H1 (cell line): ENCODE results near the gene FRMPD4. TPM values are rescaled to one million over a fixed set of nuclear protein-coding genes. Genes with fewer than 3 reads are reported as not detected.

Source experiments
- CTCF ChIA-PET: fragments of 300-600 bp; sonication (Branson Sonifier 250); formaldehyde crosslinking; loops from one replicate; lab custom pipeline; 2021; ENCODE audit not compliant: partially characterized antibody; lab: Charles Lee
- POLR2A ChIA-PET: fragments of 300-600 bp; sonication (Branson Sonifier 250); formaldehyde crosslinking; loops from one replicate; lab custom pipeline; 2021; ENCODE audit warnings: inconsistent platforms; ENCODE audit not compliant: partially characterized antibody; lab: Charles Lee
- DNase-seq, 2 experiments: peaks; one replicate each; pipeline versions ENCODE4 v3.0.0 to v3.0.0-alpha.2; 2010 to 2022; ENCODE audit warnings: low spot score in 2 of 2, low read depth in 1 of 2, mixed read lengths in 1 of 2
- FAIRE-seq: peaks from 2 replicates; lab custom pipeline; 2011; peaks lifted over from hg19 to GRCh38; lab: Jason Lieb, UNC
- H2AFZ ChIP-seq: 2 replicates; pipeline ENCODE4 v1.8.1; 2012; ENCODE audit warnings: low read length, inconsistent platforms
- H2AK5ac ChIP-seq: 2 replicates; pipeline ENCODE4 v1.6.1; 2013; ENCODE audit warnings: low read depth, low read length
- H2BK120ac ChIP-seq: replicated peaks from 2 replicates; pipeline ENCODE3; 2013; ENCODE audit warnings: low read depth, low read length, inconsistent platforms
- H2BK12ac ChIP-seq: 2 replicates; pipeline ENCODE4 v1.6.1; 2013; ENCODE audit warnings: low read depth, low read length
- H2BK15ac ChIP-seq: 2 replicates; pipeline ENCODE4 v1.6.1; 2013; ENCODE audit warnings: low read length
- H2BK20ac ChIP-seq: 2 replicates; pipeline ENCODE4 v1.6.1; 2013; ENCODE audit warnings: low read length
- H2BK5ac ChIP-seq: 2 replicates; pipeline ENCODE4 v1.6.1; 2013; ENCODE audit warnings: low read depth, low read length
- H3K14ac ChIP-seq: 2 replicates; pipeline ENCODE4 v1.6.1; 2013; ENCODE audit warnings: inconsistent platforms; ENCODE audit not compliant: insufficient read length
- H3K18ac ChIP-seq: 2 replicates; pipeline ENCODE4 v1.6.1; 2013; ENCODE audit warnings: low read length; ENCODE audit errors: extremely low read depth
- H3K23ac ChIP-seq: 2 replicates; pipeline ENCODE4 v1.6.1; 2013; ENCODE audit warnings: inconsistent platforms; ENCODE audit not compliant: insufficient read length
- H3K23me2 ChIP-seq: 2 replicates; pipeline ENCODE4 v1.6.1; 2013; ENCODE audit warnings: low read depth, low read length
- H3K27ac ChIP-seq: 2 replicates; pipeline ENCODE4 v1.6.1; 2011; ENCODE audit warnings: low read depth, low read length, inconsistent platforms
- H3K27me3 ChIP-seq, 4 experiments: replicated peaks in 1 of 4; 1 replicate in 1 of 4; 2 replicates in 3 of 4; pipeline versions ENCODE4 v1.6.1 to v1.8.1; 2011 to 2013; ENCODE audit warnings: low read length in 3 of 4, mild to moderate bottlenecking in 3 of 4, inconsistent platforms in 2 of 4, mixed read lengths in 2 of 4, moderate library complexity in 1 of 4; ENCODE audit not compliant: control insufficient read depth in 3 of 4, insufficient read depth in 3 of 4; ENCODE audit errors: extremely low read depth in 1 of 4
- H3K36me3 ChIP-seq, 4 experiments: 2 replicates each; pipeline versions ENCODE4 v1.6.1 to v1.8.1; 2011 to 2013; ENCODE audit warnings: mild to moderate bottlenecking in 4 of 4, low read length in 3 of 4, moderate library complexity in 2 of 4, control low read depth in 1 of 4, inconsistent platforms in 1 of 4; ENCODE audit not compliant: insufficient read depth in 4 of 4, control insufficient read depth in 2 of 4
- H3K4ac ChIP-seq: replicated peaks from 2 replicates; pipeline ENCODE3; 2013; ENCODE audit warnings: low read length, low read depth, mixed read lengths, inconsistent platforms; ENCODE audit not compliant: insufficient read length
- H3K4me1 ChIP-seq, 4 experiments: replicated peaks in 1 of 4; 1 replicate in 1 of 4; 2 replicates in 3 of 4; pipeline versions ENCODE4 v1.6.1 to v1.8.1; 2011 to 2013; ENCODE audit warnings: low read length in 3 of 4, inconsistent platforms in 2 of 4, mixed read lengths in 1 of 4; ENCODE audit not compliant: insufficient read depth in 4 of 4, control insufficient read depth in 3 of 4
- H3K4me2 ChIP-seq, 2 experiments: 2 replicates each; pipeline versions ENCODE4 v1.6.1 to v1.8.1; 2011 to 2013; ENCODE audit warnings: low read depth in 2 of 2, low read length in 2 of 2, control low read depth in 1 of 2, inconsistent platforms in 1 of 2, mild to moderate bottlenecking in 1 of 2; ENCODE audit not compliant: insufficient read depth in 1 of 2
- H3K4me3 ChIP-seq, 4 experiments: fragments of 200-600, 300-600 bp in 1 of 4; sonication (generic), shearing (Covaris generic), sonication (Bioruptor Twin) in 1 of 4; 2 replicates each; pipeline versions ENCODE4 v1.5.1 to v1.8.1; 2011 to 2016; ENCODE audit warnings: low read length in 4 of 4, low read depth in 3 of 4, control low read depth in 2 of 4, inconsistent platforms in 2 of 4, mild to moderate bottlenecking in 2 of 4, mixed read lengths in 1 of 4, moderate library complexity in 1 of 4; ENCODE audit not compliant: insufficient read depth in 2 of 4; ENCODE audit errors: extremely low read depth in 1 of 4
- H3K56ac ChIP-seq: replicated peaks from 2 replicates; pipeline ENCODE3; 2013; ENCODE audit warnings: low read depth, mild to moderate bottlenecking, mixed read lengths, low read length, inconsistent platforms; ENCODE audit not compliant: insufficient read length
- H3K79me1 ChIP-seq: 2 replicates; pipeline ENCODE4 v1.6.1; 2013; ENCODE audit warnings: low read depth, low read length, control low read depth
- H3K79me2 ChIP-seq, 2 experiments: 2 replicates each; pipeline versions ENCODE4 v1.6.1 to v1.8.1; 2012 to 2013; ENCODE audit warnings: low read length in 2 of 2, mild to moderate bottlenecking in 2 of 2, inconsistent platforms in 1 of 2; ENCODE audit not compliant: insufficient read depth in 2 of 2, control insufficient read depth in 1 of 2
- H3K9ac ChIP-seq, 4 experiments: replicated peaks in 1 of 4; 1 replicate in 1 of 4; 2 replicates in 3 of 4; pipeline versions ENCODE4 v1.6.1 to v1.8.1; 2011 to 2013; ENCODE audit warnings: low read depth in 3 of 4, low read length in 3 of 4, control low read depth in 2 of 4, mild to moderate bottlenecking in 2 of 4, moderate library complexity in 2 of 4, inconsistent platforms in 1 of 4; ENCODE audit errors: extremely low read depth in 1 of 4
- H3K9me3 ChIP-seq, 2 experiments: 2 replicates each; pipeline versions ENCODE4 v1.6.1 to v1.8.1; 2012 to 2013; ENCODE audit warnings: mild to moderate bottlenecking in 2 of 2, moderate library complexity in 2 of 2, control low read depth in 1 of 2, inconsistent platforms in 1 of 2, low read depth in 1 of 2, low read length in 1 of 2, mixed read lengths in 1 of 2; ENCODE audit not compliant: insufficient read depth in 2 of 2
- H4K20me1 ChIP-seq, 2 experiments: replicated peaks in 1 of 2; 2 replicates each; pipeline versions ENCODE3 to v1.8.1; 2011 to 2013; ENCODE audit warnings: inconsistent platforms in 2 of 2, low read length in 2 of 2, mild to moderate bottlenecking in 1 of 2; ENCODE audit not compliant: insufficient read depth in 2 of 2, control insufficient read depth in 1 of 2
- H4K5ac ChIP-seq: 2 replicates; pipeline ENCODE4 v1.6.1; 2013; ENCODE audit warnings: low read length, low read depth, mixed read lengths, inconsistent platforms; ENCODE audit not compliant: insufficient read length
- H4K8ac ChIP-seq: 2 replicates; pipeline ENCODE4 v1.8.0; 2013; ENCODE audit warnings: mild to moderate bottlenecking, moderate library complexity, low read length, inconsistent platforms; ENCODE audit not compliant: insufficient read depth; ENCODE audit errors: extremely low read depth
- H4K91ac ChIP-seq: replicated peaks from 2 replicates; pipeline ENCODE3; 2013; ENCODE audit warnings: low read length, mixed read lengths, inconsistent platforms; ENCODE audit not compliant: insufficient read length
- ATF2 ChIP-seq: IDR thresholded peaks from 2 replicates; pipeline ENCODE4 v1.6.1; 2012; ENCODE audit warnings: low read length, inconsistent platforms
- BCL11A ChIP-seq, 2 experiments: IDR thresholded peaks; one replicate each; pipeline ENCODE4 v1.6.1; 2011; ENCODE audit warnings: low read depth in 2 of 2, low read length in 2 of 2, mild to moderate bottlenecking in 2 of 2
- CBX5 ChIP-seq: fragments of 300-800, 300-1000 bp; sonication (generic); IDR thresholded peaks from 2 replicates; pipeline ENCODE4 v1.7.1; 2016; ENCODE audit warnings: antibody characterized with exemption, low read length, low read depth
- CHD2 ChIP-seq: IDR thresholded peaks from 2 replicates; pipeline ENCODE4 v1.6.1; 2012; ENCODE audit warnings: low read length, improper control_type of control experiment
- CTBP2 ChIP-seq: IDR thresholded peaks from 2 replicates; pipeline ENCODE4 v1.7.0; 2011; ENCODE audit warnings: borderline replicate concordance, mild to moderate bottlenecking, moderate library complexity, mixed read lengths, low read length; ENCODE audit not compliant: insufficient read depth, insufficient read length
- EZH2 ChIP-seq: fragments of 200-600 bp; sonication (generic); IDR thresholded peaks from 2 replicates; pipeline ENCODE4 v1.7.1; 2012; ENCODE audit warnings: low read depth, mild to moderate bottlenecking, moderate library complexity, low read length, inconsistent platforms; ENCODE audit not compliant: severe bottlenecking
- HDAC6 ChIP-seq: IDR thresholded peaks from one replicate; pipeline ENCODE4 v1.7.1; 2012; ENCODE audit warnings: low read depth, mild to moderate bottlenecking, inconsistent platforms, low read length, moderate library complexity
- KDM5A ChIP-seq: fragments of 200-600 bp; IDR thresholded peaks from 2 replicates; pipeline ENCODE4 v1.7.1; 2012; ENCODE audit warnings: mild to moderate bottlenecking, low read length, inconsistent platforms, mixed read lengths
- MAFK ChIP-seq: IDR thresholded peaks from 2 replicates; pipeline ENCODE4 v1.6.1; 2012; ENCODE audit warnings: low read depth, mild to moderate bottlenecking, improper control_type of control experiment, low read length
- SIN3A ChIP-seq, 2 experiments: IDR thresholded peaks in 1 of 2; conservative IDR thresholded peaks in 1 of 2; 2 replicates each; pipeline ENCODE4 v1.6.1; 2011 to 2012; ENCODE audit warnings: low read length in 2 of 2, improper control_type of control experiment in 1 of 2, low read depth in 1 of 2, mild to moderate bottlenecking in 1 of 2
- SP1 ChIP-seq: IDR thresholded peaks from 2 replicates; pipeline ENCODE4 v1.6.1; 2011; ENCODE audit warnings: low read depth, low read length
- SP4 ChIP-seq: IDR thresholded peaks from 2 replicates; pipeline ENCODE4 v1.6.1; 2012; ENCODE audit warnings: low read length, inconsistent platforms
- TCF12 ChIP-seq: IDR thresholded peaks from 2 replicates; pipeline ENCODE4 v1.6.1; 2011; ENCODE audit warnings: low read depth, mild to moderate bottlenecking, low read length
- YY1 ChIP-seq: IDR thresholded peaks from 2 replicates; pipeline ENCODE4 v1.6.1; 2011; ENCODE audit warnings: low read depth, mild to moderate bottlenecking, low read length
- WGBS, 2 experiments: shearing (Covaris generic) in 1 of 2; methylation state at CpG; one replicate each; pipeline versions ENCODE4 v1.1.6 to v1.1.7; 2013 to 2015; ENCODE audit warnings: low lambda C conversion rate in 2 of 2, mixed read lengths in 2 of 2, inconsistent platforms in 1 of 2, low coverage in 1 of 2, missing lambda C conversion rate in 1 of 2; ENCODE audit not compliant: insufficient replicate concordance in 2 of 2, insufficient coverage in 1 of 2, insufficient read length in 1 of 2; ENCODE audit errors: extremely low coverage in 1 of 2, missing lambda C conversion rate in 1 of 2; 5-methylcytosine and 5-hydroxymethylcytosine counted together
- polyA plus RNA-seq, 7 experiments: library from polyadenylated mRNA; depleted of rRNA in 3 of 7; stranded (reverse) in 5 of 7; unstranded in 2 of 7; fragments of >200 nt in 5 of 7; fragments of 200-250 nt in 2 of 7; gene quantifications; 1 replicate in 5 of 7; 2 replicates in 1 of 7; 4 replicates in 1 of 7; pipeline versions ENCODE4 v1.2.1 to v1.2.3, GENCODE V29; 2011 to 2013; ENCODE audit warnings: missing spikeins in 2 of 7, mixed read lengths in 2 of 7
- total RNA-seq: library from RNA; stranded (reverse); fragmentation: NEBNext Ultra II Directional; extraction: Animal tissue kit (Norgen Biotek cat#: 25700); gene quantifications from 2 replicates; pipeline ENCODE4 v1.2.1, GENCODE V29; 2021

FRMPD4 gene
- total and polyA plus RNA-seq, 2 of the 8 experiments (the other 6 are each of a cell fraction or from before 2014, with no cell fraction given), result 0.02 to 0.37 TPM

- no peaks in the 10 kb centered on the region for H4K20me1 ChIP-seq
- H2BK120ac ChIP-seq, result no peak overlapping the region
- no peak overlapping the region for H3K4me3 ChIP-seq
- H2BK20ac ChIP-seq, result no peak overlapping the region
- H4K91ac ChIP-seq, result no peak overlapping the region
- H3K4me1 ChIP-seq, result no peaks in the 10 kb centered on the region
- no peak overlapping the region for H3K18ac ChIP-seq
- ChIA-PET POLR2A (no interaction called here), CTCF (interaction anchor here (0.6 kb wide), 1 partner anchor 74 kb away, joined by 4 read pairs; no protein-coding TSS in a partner anchor)
- no peak overlapping the region for H2BK12ac ChIP-seq
- no peak overlapping the region for H3K23ac ChIP-seq
- H2AK5ac ChIP-seq, result no peak overlapping the region
- H3K36me3 ChIP-seq, result no peaks in the 10 kb centered on the region
- H2BK15ac ChIP-seq, result no peak overlapping the region
- no peak overlapping the region for H3K56ac ChIP-seq
- no peaks in the 10 kb centered on the region for H3K79me1 ChIP-seq
- H2BK5ac ChIP-seq, result no peak overlapping the region
- H3K14ac ChIP-seq, result no peak overlapping the region
- H3K23me2 ChIP-seq, result no peaks in the 10 kb centered on the region
- DNase-seq (no peak), FAIRE-seq (no peak)
- WGBS, 2 experiments, result 90% methylated on average over 2 of the region's 2 CpGs; no CpG with 5 or more reads in 1 of the 2 experiments
- no peaks in the 10 kb centered on the region for H3K27me3 ChIP-seq
- H3K9ac ChIP-seq, result no peak overlapping the region
- no peak overlapping the region for H3K4ac ChIP-seq
- no peak overlapping the region for H3K4me2 ChIP-seq
- H3K79me2 ChIP-seq, result no peaks in the 10 kb centered on the region
- H3K27ac ChIP-seq, result no peak overlapping the region
- H2AFZ ChIP-seq, result no peak overlapping the region
- no peak overlapping the region for H4K5ac ChIP-seq
- no peaks in the 10 kb centered on the region for H3K9me3 ChIP-seq
- no peak overlapping the region for H4K8ac ChIP-seq
- TF ChIP-seq BCL11A (IDR thresholded peaks at IDR 0.05; ENCODE audit: low read depth in 2 of 2, low read length in 2 of 2) (no peak), SIN3A (conservative IDR thresholded peaks at IDR 0.05 in 1 of 2, IDR thresholded peaks at IDR 0.05 in 1 of 2; ENCODE audit: low read depth in 1 of 2, low read length in 2 of 2) (no peak), KDM5A (no peak), CHD2 (no peak), TCF12 (no peak), ATF2 (no peak), SP4 (no peak), MAFK (no peak), CTBP2 (no peak), SP1 (no peak), YY1 (no peak), EZH2 (no peak), HDAC6 (no peak), CBX5 (no peak)
Measured at GRCh38 chrX:12673487-12673886, 535.2 kb downstream of the FRMPD4 start.
